Fibroblast of lung (primary cell): ENCODE results near the gene POGLUT3. TPM values are rescaled to one million over a fixed set of nuclear protein-coding genes. Genes with fewer than 3 reads are reported as not detected.

Experiments
- DNase-seq, 2 donors: peaks; one replicate each; pipeline versions ENCODE4 v3.0.0 to v3.0.0-alpha.2; 2010; ENCODE audit warnings: low read depth in 2 of 2
- H2AFZ ChIP-seq: 2 replicates; pipeline ENCODE4 v1.5.1; 2012; ENCODE audit warnings: low read length, control low read depth, inconsistent platforms
- H3K27ac ChIP-seq: 2 replicates; pipeline ENCODE4 v1.5.1; 2011; ENCODE audit warnings: low read length, control low read depth; ENCODE audit not compliant: insufficient read depth
- H3K27me3 ChIP-seq: 2 replicates; pipeline ENCODE4 v1.5.1; 2011; ENCODE audit warnings: mild to moderate bottlenecking, low read length; ENCODE audit not compliant: control insufficient read depth, insufficient read depth
- H3K36me3 ChIP-seq: 2 replicates; pipeline ENCODE4 v1.5.1; 2011; ENCODE audit warnings: low read length; ENCODE audit not compliant: control insufficient read depth, insufficient read depth
- H3K4me1 ChIP-seq: 2 replicates; pipeline ENCODE4 v1.5.1; 2011; ENCODE audit warnings: low read length; ENCODE audit not compliant: control insufficient read depth, insufficient read depth; ENCODE audit errors: extremely low read depth
- H3K4me2 ChIP-seq: 2 replicates; pipeline ENCODE4 v1.5.1; 2011; ENCODE audit warnings: low read length, control low read depth; ENCODE audit not compliant: insufficient read depth; ENCODE audit errors: extremely low read depth
- H3K4me3 ChIP-seq, 4 experiments: fragments of 200-600 bp in 1 of 4; sonication (generic) in 1 of 4; replicated peaks in 1 of 4; 2 replicates each; pipeline ENCODE4 v1.5.1; 2011 to 2016; ENCODE audit warnings: low read length in 4 of 4, low read depth in 3 of 4, mild to moderate bottlenecking in 3 of 4, control low read depth in 2 of 4, inconsistent platforms in 1 of 4, mixed read lengths in 1 of 4; ENCODE audit not compliant: insufficient read depth in 1 of 4; ENCODE audit errors: control extremely low read depth in 1 of 4
- H3K79me2 ChIP-seq: 2 replicates; pipeline ENCODE4 v1.5.1; 2012; ENCODE audit warnings: mild to moderate bottlenecking, low read length, inconsistent platforms; ENCODE audit not compliant: control insufficient read depth, insufficient read depth
- H3K9ac ChIP-seq: 2 replicates; pipeline ENCODE4 v1.5.1; 2011; ENCODE audit warnings: mild to moderate bottlenecking, low read length, control low read depth; ENCODE audit not compliant: insufficient read depth
- H3K9me3 ChIP-seq: 2 replicates; pipeline ENCODE4 v1.5.1; 2012; ENCODE audit warnings: low read depth, low read length; ENCODE audit not compliant: control insufficient read depth, insufficient read depth
- H4K20me1 ChIP-seq: 2 replicates; pipeline ENCODE4 v1.5.1; 2011; ENCODE audit warnings: low read length; ENCODE audit not compliant: control insufficient read depth, insufficient read depth; ENCODE audit errors: extremely low read depth
- CTCF ChIP-seq, 2 donors: IDR thresholded peaks in 1 of 2; conservative IDR thresholded peaks in 1 of 2; 1 replicate in 1 of 2; 2 replicates in 1 of 2; pipeline ENCODE4 v1.5.1; 2011 to 2012; ENCODE audit warnings: low read length in 2 of 2, control low read depth in 1 of 2, inconsistent platforms in 1 of 2, low read depth in 1 of 2, mild to moderate bottlenecking in 1 of 2
- EZH2 ChIP-seq: IDR thresholded peaks from 2 replicates; pipeline ENCODE4 v1.5.1; 2012; ENCODE audit warnings: low read length, control low read depth, mild to moderate bottlenecking; ENCODE audit errors: missing control alignments
- polyA plus RNA-seq, 2 donors: library from polyadenylated mRNA; depleted of rRNA in 1 of 2; stranded (reverse) in 1 of 2; unstranded in 1 of 2; fragments of >200 nt; gene quantifications; 2 replicates each; pipeline ENCODE4 v1.2.1, GENCODE V29; 2011 to 2012; ENCODE audit warnings: missing spikeins in 1 of 2
- total RNA-seq: library from RNA; depleted of rRNA; stranded (reverse); fragments of >200 nt; gene quantifications from 2 replicates; pipeline ENCODE4 v1.2.1, GENCODE V29; 2014

The POGLUT3 gene
- total and polyA plus RNA-seq, 2 donors (not counting 1 experiment from before 2014, with no cell fraction given): 41.1 to 81.0 TPM

GRCh38 chr11:108541531-108541930 lies 43.3 kb upstream of the POGLUT3 start:
- H3K36me3 ChIP-seq: no peaks in the 10 kb centered on the region

GRCh38 chr11:108538502-108538901 lies 40.3 kb upstream of the POGLUT3 start:
- Histone ChIP-seq H3K36me3 (no peaks in the 10 kb centered on the region), H3K27me3 (no peaks in the 10 kb centered on the region)
- DNase-seq: no peak

More at GRCh38 chr11:108541531-108541930, 43.3 kb upstream of the POGLUT3 start:
- no peaks in the 10 kb centered on the region for H3K4me1 ChIP-seq
- H4K20me1 ChIP-seq: no peaks in the 10 kb centered on the region
- no peak overlapping the region for H3K4me2 ChIP-seq
- H3K4me3 ChIP-seq: no peak overlapping the region
- DNase-seq: no peak
- H2AFZ ChIP-seq: no peak overlapping the region
- no peaks in the 10 kb centered on the region for H3K9me3 ChIP-seq
- H3K27ac ChIP-seq: no peak overlapping the region
- no peaks in the 10 kb centered on the region for H3K27me3 ChIP-seq
- no peak overlapping the region for H3K9ac ChIP-seq
- no peak for TF ChIP-seq EZH2
- no peak for TF ChIP-seq CTCF (conservative IDR thresholded peaks at IDR 0.05 in 1 of 2, IDR thresholded peaks at IDR 0.05 in 1 of 2; ENCODE audit: low read depth in 1 of 2, low read length in 2 of 2)
- H3K79me2 ChIP-seq: no peaks in the 10 kb centered on the region

GRCh38 chr11:108538022-108538424 lies 39.8 kb upstream of the POGLUT3 start:
- no peaks in the 10 kb centered on the region for H3K27me3 ChIP-seq
- no peak overlapping the region for H3K9ac ChIP-seq

More at GRCh38 chr11:108538502-108538901, 40.3 kb upstream of the POGLUT3 start:
- Histone ChIP-seq H3K4me3 (no peak overlapping the region), H3K4me2 (no peak overlapping the region), H4K20me1 (no peaks in the 10 kb centered on the region), H3K9me3 (no peaks in the 10 kb centered on the region), H3K27ac (no peak overlapping the region), H3K4me1 (no peaks in the 10 kb centered on the region), H3K9ac (no peak overlapping the region), H3K79me2 (no peaks in the 10 kb centered on the region), H2AFZ (no peak overlapping the region)
- TF ChIP-seq CTCF (conservative IDR thresholded peaks at IDR 0.05 in 1 of 2, IDR thresholded peaks at IDR 0.05 in 1 of 2; ENCODE audit: low read depth in 1 of 2, low read length in 2 of 2): no peak
- TF ChIP-seq EZH2: no peak

More at GRCh38 chr11:108538022-108538424, 39.8 kb upstream of the POGLUT3 start:
- Histone ChIP-seq H3K4me2 (no peak overlapping the region), H3K27ac (no peak overlapping the region), H3K9me3 (no peaks in the 10 kb centered on the region), H3K4me3 (no peak overlapping the region), H3K79me2 (no peaks in the 10 kb centered on the region), H3K4me1 (no peaks in the 10 kb centered on the region), H4K20me1 (no peaks in the 10 kb centered on the region), H2AFZ (peak overlapping the region; percentile 21), H3K36me3 (no peaks in the 10 kb centered on the region)
- no peak for TF ChIP-seq CTCF (conservative IDR thresholded peaks at IDR 0.05 in 1 of 2, IDR thresholded peaks at IDR 0.05 in 1 of 2; ENCODE audit: low read depth in 1 of 2, low read length in 2 of 2)
- no peak for TF ChIP-seq EZH2
- DNase-seq: peak in 1 of 2 donors; percentile 7
